PFSK-1 (cell line): ENCODE results near the gene FOLR2.

Experiments
- FOXP2 ChIP-seq: optimal IDR thresholded peaks from 2 replicates; pipeline ENCODE3; 2011; ENCODE audit warnings: borderline replicate concordance, control low read depth, inconsistent platforms; ENCODE audit not compliant: insufficient read depth; ENCODE audit errors: extremely low read length, extremely low read depth
- POLR2AphosphoS5 ChIP-seq: IDR thresholded peaks from 2 replicates; pipeline ENCODE4 v1.6.1; 2012; ENCODE audit warnings: low read depth, mild to moderate bottlenecking, control low read depth, low read length, moderate library complexity
- REST ChIP-seq, 2 experiments: IDR thresholded peaks; 2 replicates each; pipeline versions ENCODE4 v1.6.1 to v1.8.0; 2011 to 2012; ENCODE audit warnings: low read depth in 2 of 2, low read length in 2 of 2, control low read depth in 1 of 2, inconsistent platforms in 1 of 2, mild to moderate bottlenecking in 1 of 2, moderate library complexity in 1 of 2; ENCODE audit not compliant: insufficient read depth in 1 of 2
- SIN3A ChIP-seq: IDR thresholded peaks from 2 replicates; pipeline ENCODE4 v1.6.1; 2012; ENCODE audit warnings: mild to moderate bottlenecking, low read length, moderate library complexity, borderline replicate concordance; ENCODE audit not compliant: insufficient read depth
- TAF1 ChIP-seq: IDR thresholded peaks from 2 replicates; pipeline ENCODE4 v1.6.1; 2012; ENCODE audit warnings: low read length, control low read depth, borderline replicate concordance; ENCODE audit not compliant: insufficient read depth

Gene FOLR2

GRCh38 chr11:72244060-72244360 lies 27.4 kb downstream of the FOLR2 start, which contains the start of gene PHOX2A:
TSS of gene PHOX2A (minus strand) at chr11:72244176. CDS start at chr11:72244004, 172 bp downstream.
- TF ChIP-seq TAF1 = no peak
- TF ChIP-seq SIN3A = no peak
- TF ChIP-seq FOXP2 = no peak
- TF ChIP-seq REST (IDR thresholded peaks at IDR 0.05; ENCODE audit: insufficient read depth in 1 of 2, low read depth in 2 of 2, low read length in 2 of 2) = no peak
- no peak for TF ChIP-seq POLR2AphosphoS5

GRCh38 chr11:72244361-72245262 lies 28.0 kb downstream of the FOLR2 start:
- TF ChIP-seq TAF1 = no peak
- TF ChIP-seq POLR2AphosphoS5 = no peak
- TF ChIP-seq FOXP2 = no peak
- TF ChIP-seq SIN3A = no peak
- no peak for TF ChIP-seq REST (IDR thresholded peaks at IDR 0.05; ENCODE audit: insufficient read depth in 1 of 2, low read depth in 2 of 2, low read length in 2 of 2)

GRCh38 chr11:72245263-72245816 lies 28.7 kb downstream of the FOLR2 start:
- no peak for TF ChIP-seq SIN3A
- no peak for TF ChIP-seq FOXP2
- no peak for TF ChIP-seq POLR2AphosphoS5
- TF ChIP-seq REST (IDR thresholded peaks at IDR 0.05; ENCODE audit: insufficient read depth in 1 of 2, low read depth in 2 of 2, low read length in 2 of 2) = no peak
- no peak for TF ChIP-seq TAF1

GRCh38 chr11:72247584-72247983 lies 31.0 kb downstream of the FOLR2 start:
- TF ChIP-seq FOXP2 (no peak), POLR2AphosphoS5 (no peak), REST (IDR thresholded peaks at IDR 0.05; ENCODE audit: insufficient read depth in 1 of 2, low read depth in 2 of 2, low read length in 2 of 2) (no peak), SIN3A (no peak), TAF1 (no peak)
